IMR-90 (cell line): ENCODE data around the gene CPEB1. TPM values are rescaled to one million over a fixed set of nuclear protein-coding genes. Genes with fewer than 3 reads are reported as not detected.

Experiments used
- ATAC-seq: fragments of 200-7000 bp; cut with Tn5 transposase; 2 replicates; pipeline ENCODE4 v1.9.1; 2020; ENCODE audit warnings: low read depth, mild to moderate bottlenecking, moderate library complexity
- BruUV-seq: library from RNA; stranded (reverse); fragments of 400-500 nt; replicated peaks from 2 replicates; lab custom pipeline; 2021; lab: Mats Ljungman, UMichigan
- CTCF ChIA-PET: fragments of 300-600 bp; formaldehyde crosslinking; extraction: SDS; loops from one replicate; lab custom pipeline; 2021; ENCODE audit warnings: antibody characterized with exemption; lab: Yijun Ruan, JAX
- POLR2A ChIA-PET: fragments of 300-600 bp; sonication (Branson Sonifier 250); formaldehyde crosslinking; loops from one replicate; lab custom pipeline; 2022; ENCODE audit warnings: antibody characterized with exemption; ENCODE audit not compliant: unreplicated experiment; lab: Charles Lee
- DNase-seq: peaks from one replicate; pipeline ENCODE4 v3.0.0; 2013
- H2AFZ ChIP-seq: replicated peaks from 2 replicates; pipeline ENCODE3; 2013; ENCODE audit warnings: low read length, mild to moderate bottlenecking; ENCODE audit not compliant: poor library complexity
- H2AK5ac ChIP-seq: 2 replicates; pipeline ENCODE4 v1.6.1; 2013; ENCODE audit warnings: low read depth, low read length, inconsistent platforms
- H2AK9ac ChIP-seq: replicated peaks from 2 replicates; pipeline ENCODE3; 2013; ENCODE audit warnings: mild to moderate bottlenecking, low read depth, low read length, moderate library complexity; ENCODE audit not compliant: poor library complexity
- H2BK120ac ChIP-seq: 2 replicates; pipeline ENCODE4 v1.6.1; 2013; ENCODE audit warnings: low read depth, low read length, inconsistent platforms
- H2BK15ac ChIP-seq: 3 replicates; pipeline ENCODE4 v1.6.1; 2013; ENCODE audit warnings: low read depth, low read length, inconsistent platforms
- H2BK20ac ChIP-seq: 2 replicates; pipeline ENCODE4 v1.6.1; 2013; ENCODE audit warnings: low read depth, mild to moderate bottlenecking, inconsistent platforms, low read length, moderate library complexity
- H2BK5ac ChIP-seq: 2 replicates; pipeline ENCODE4 v1.6.1; 2013; ENCODE audit warnings: mild to moderate bottlenecking, low read depth, low read length, inconsistent platforms; ENCODE audit not compliant: poor library complexity, severe bottlenecking
- H3K14ac ChIP-seq: replicated peaks from 2 replicates; pipeline ENCODE4 v1.6.1; 2013; ENCODE audit warnings: low read depth, low read length, inconsistent platforms
- H3K18ac ChIP-seq: 2 replicates; pipeline ENCODE4 v1.6.1; 2013; ENCODE audit warnings: low read depth, low read length, control low read depth
- H3K23ac ChIP-seq: 2 replicates; pipeline ENCODE4 v1.6.1; 2013; ENCODE audit warnings: low read depth, low read length, inconsistent platforms
- H3K27ac ChIP-seq: 2 replicates; pipeline ENCODE4 v1.5.1; 2013; ENCODE audit warnings: mild to moderate bottlenecking, control low read depth, low read length; ENCODE audit not compliant: insufficient read depth
- H3K27me3 ChIP-seq: 2 replicates; pipeline ENCODE4 v1.6.1; 2013; ENCODE audit warnings: low read length; ENCODE audit not compliant: control insufficient read depth, insufficient read depth
- H3K36me3 ChIP-seq: 2 replicates; pipeline ENCODE4 v1.6.1; 2013; ENCODE audit warnings: low read length, mixed read lengths; ENCODE audit not compliant: control insufficient read depth, insufficient read depth
- H3K4ac ChIP-seq: 2 replicates; pipeline ENCODE4 v1.6.1; 2013; ENCODE audit warnings: low read depth, low read length, inconsistent platforms
- H3K4me1 ChIP-seq: 2 replicates; pipeline ENCODE4 v1.6.1; 2013; ENCODE audit warnings: low read length, mixed read lengths; ENCODE audit not compliant: control insufficient read depth, insufficient read depth
- H3K4me2 ChIP-seq: 2 replicates; pipeline ENCODE4 v1.6.1; 2013; ENCODE audit warnings: low read depth, mild to moderate bottlenecking, control low read depth, low read length, moderate library complexity
- H3K4me3 ChIP-seq: 2 replicates; pipeline ENCODE4 v1.5.1; 2013; ENCODE audit warnings: low read depth, mild to moderate bottlenecking, control low read depth, low read length, moderate library complexity; ENCODE audit not compliant: insufficient read depth
- H3K56ac ChIP-seq: 2 replicates; pipeline ENCODE4 v1.6.1; 2013; ENCODE audit warnings: low read length, inconsistent platforms; ENCODE audit not compliant: insufficient read depth; ENCODE audit errors: extremely low read depth
- H3K79me1 ChIP-seq, 2 experiments: 2 replicates each; pipeline ENCODE4 v1.6.1; 2013; ENCODE audit warnings: low read length in 2 of 2, inconsistent platforms in 1 of 2, low read depth in 1 of 2
- H3K9ac ChIP-seq: 2 replicates; pipeline ENCODE4 v1.6.1; 2013; ENCODE audit warnings: low read depth, low read length, control low read depth
- H3K9me1 ChIP-seq: 2 replicates; pipeline ENCODE4 v1.6.1; 2013; ENCODE audit warnings: low read length, inconsistent platforms; ENCODE audit not compliant: insufficient read depth
- H3K9me3 ChIP-seq: 2 replicates; pipeline ENCODE4 v1.6.1; 2013; ENCODE audit warnings: low read length; ENCODE audit not compliant: control insufficient read depth, insufficient read depth
- H4K20me1 ChIP-seq: 2 replicates; pipeline ENCODE4 v1.6.1; 2013; ENCODE audit warnings: low read length, inconsistent platforms; ENCODE audit not compliant: insufficient read depth
- H4K5ac ChIP-seq: 2 replicates; pipeline ENCODE4 v1.6.1; 2013; ENCODE audit warnings: mild to moderate bottlenecking, low read depth, low read length, control low read depth
- H4K8ac ChIP-seq, 2 experiments: 2 replicates each; pipeline ENCODE4 v1.6.1; 2013; ENCODE audit warnings: low read depth in 2 of 2, low read length in 2 of 2, control low read depth in 1 of 2, inconsistent platforms in 1 of 2
- H4K91ac ChIP-seq: 2 replicates; pipeline ENCODE4 v1.6.1; 2013; ENCODE audit warnings: low read depth, low read length, inconsistent platforms; ENCODE audit not compliant: insufficient read depth
- FOS ChIP-seq: fragments of 150-350 bp; IDR thresholded peaks from 2 replicates; pipeline ENCODE4 v1.6.1; 2016; ENCODE audit warnings: low read depth, low read length
- MAFK ChIP-seq: IDR thresholded peaks from 2 replicates; pipeline ENCODE4 v1.6.1; 2012; ENCODE audit warnings: low read depth, low read length, improper control_type of control experiment
- MAZ ChIP-seq: IDR thresholded peaks from 2 replicates; pipeline ENCODE4 v1.6.1; 2012; ENCODE audit warnings: low read depth, mild to moderate bottlenecking, low read length, improper control_type of control experiment, moderate library complexity, borderline replicate concordance
- MXI1 ChIP-seq: IDR thresholded peaks from 2 replicates; pipeline ENCODE4 v1.6.1; 2012; ENCODE audit warnings: low read depth, mild to moderate bottlenecking, low read length, moderate library complexity, borderline replicate concordance
- POLR2A ChIP-seq: IDR thresholded peaks from 2 replicates; pipeline ENCODE4 v1.6.1; 2012; ENCODE audit warnings: mild to moderate bottlenecking, low read depth, low read length
- RAD21 ChIP-seq: IDR thresholded peaks from 2 replicates; pipeline ENCODE4 v1.6.1; 2012; ENCODE audit warnings: low read length, improper control_type of control experiment
- RCOR1 ChIP-seq: IDR thresholded peaks from 2 replicates; pipeline ENCODE4 v1.6.1; 2012; ENCODE audit warnings: mild to moderate bottlenecking, low read length, improper control_type of control experiment; ENCODE audit not compliant: insufficient replicate concordance
- WGBS, 2 experiments: methylation state at CpG; one replicate each; pipeline versions ENCODE4 v1.1.5 to v1.1.7; 2013; ENCODE audit warnings: missing lambda C conversion rate in 2 of 2; ENCODE audit not compliant: insufficient read length in 1 of 2; ENCODE audit errors: extremely low coverage in 2 of 2; 5-methylcytosine and 5-hydroxymethylcytosine counted together
- dilution Hi-C: fragments of 300-500 bp; cut with HindIII; formaldehyde crosslinking; loops from one replicate; pipeline ENCODE4 v1.14.3; 2018; ENCODE audit warnings: low sequenced_read_pairs; ENCODE audit not compliant: unreplicated experiment
- in situ Hi-C: fragments of 300-500 bp; cut with MboI; formaldehyde crosslinking; loops from 3 replicates; pipeline ENCODE4 v1.14.3; 2019; ENCODE audit warnings: low sequenced_read_pairs, inconsistent platforms, mixed read lengths
- intact Hi-C: fragments of 100-400 bp; cut with micrococcal nuclease; formaldehyde crosslinking; loops from 2 replicates; pipeline ENCODE4 v1.10.0; 2022
- polyA plus RNA-seq, 3 experiments: library from polyadenylated mRNA; depleted of rRNA; stranded (reverse); fragments of >200 nt; gene quantifications; 2 replicates each; pipeline ENCODE4 v1.2.3, GENCODE V29; 2012; ENCODE audit warnings: low replicate concordance in 1 of 3
- total RNA-seq: library from RNA; depleted of rRNA; stranded (reverse); fragments of >200 nt; gene quantifications from 2 replicates; pipeline ENCODE4 v1.2.3, GENCODE V29; 2012
- TF ChIP-seq, protein P1 (sequence below): fragments of 150-350 bp; IDR thresholded peaks from 2 replicates; pipeline ENCODE4 v1.6.1; 2016; ENCODE audit warnings: low read depth, mild to moderate bottlenecking, low read length, moderate library complexity, borderline replicate concordance
- TF ChIP-seq, protein P2 (sequence below): fragments of 150-350 bp; IDR thresholded peaks from 2 replicates; pipeline ENCODE4 v1.6.1; 2017; ENCODE audit warnings: mild to moderate bottlenecking, antibody characterized with exemption, low read length, low read depth

Gene CPEB1
- total and polyA plus RNA-seq, 2 of the 4 experiments (the other 2 are of a cell fraction): 8.9 to 12.5 TPM

DNA sequence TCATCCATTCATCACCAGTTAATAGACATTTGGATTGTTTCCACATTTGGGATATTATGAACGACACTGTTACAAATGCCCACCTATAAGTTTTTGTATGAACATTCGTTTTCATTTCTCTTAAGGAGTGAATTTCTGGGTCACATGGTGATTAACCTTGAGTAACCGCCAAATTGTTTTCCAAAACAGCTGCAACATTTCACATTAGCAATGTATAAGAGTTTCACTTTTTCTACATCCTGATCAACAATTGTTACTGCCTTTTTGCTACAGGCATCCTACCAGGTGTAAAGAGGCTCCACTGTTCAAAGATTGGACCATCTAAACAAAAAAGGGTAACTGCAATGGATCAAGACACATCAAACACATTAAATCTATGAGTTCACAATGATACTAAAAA is 52.0 kb downstream of the CPEB1 start:
- H3K4me1 ChIP-seq: no peaks in the 10 kb centered on the region
- no peak overlapping the region for H3K4me2 ChIP-seq
- no peaks in the 10 kb centered on the region for H3K9me1 ChIP-seq
- CTCF ChIA-PET: interaction anchor here (1.4 kb wide), 1 partner anchor 10 kb away, joined by 3 read pairs; no protein-coding TSS in a partner anchor
- no peaks in the 10 kb centered on the region for H3K36me3 ChIP-seq
- H3K79me1 ChIP-seq: no peaks in the 10 kb centered on the region
- intact Hi-C loops (no loop called here), in situ Hi-C loops (no loop called here), dilution Hi-C loops (no loop called here)
- H3K14ac ChIP-seq: no peak overlapping the region
- H2BK120ac ChIP-seq: no peak overlapping the region
- H4K91ac ChIP-seq: no peak overlapping the region
- POLR2A ChIA-PET: no interaction called here
- no peak overlapping the region for H2AK5ac ChIP-seq
- H3K4me3 ChIP-seq: no peak overlapping the region
- no peak overlapping the region for H2AK9ac ChIP-seq
- H2BK20ac ChIP-seq: no peak overlapping the region
- TF ChIP-seq RCOR1 (no peak), MXI1 (no peak), POLR2A (no peak), MAZ (no peak), RAD21 (no peak), MAFK (no peak), FOS (no peak)
- TF ChIP-seq, protein P1, sequence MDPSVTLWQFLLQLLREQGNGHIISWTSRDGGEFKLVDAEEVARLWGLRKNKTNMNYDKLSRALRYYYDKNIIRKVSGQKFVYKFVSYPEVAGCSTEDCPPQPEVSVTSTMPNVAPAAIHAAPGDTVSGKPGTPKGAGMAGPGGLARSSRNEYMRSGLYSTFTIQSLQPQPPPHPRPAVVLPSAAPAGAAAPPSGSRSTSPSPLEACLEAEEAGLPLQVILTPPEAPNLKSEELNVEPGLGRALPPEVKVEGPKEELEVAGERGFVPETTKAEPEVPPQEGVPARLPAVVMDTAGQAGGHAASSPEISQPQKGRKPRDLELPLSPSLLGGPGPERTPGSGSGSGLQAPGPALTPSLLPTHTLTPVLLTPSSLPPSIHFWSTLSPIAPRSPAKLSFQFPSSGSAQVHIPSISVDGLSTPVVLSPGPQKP: no peak
- TF ChIP-seq, protein P2, sequence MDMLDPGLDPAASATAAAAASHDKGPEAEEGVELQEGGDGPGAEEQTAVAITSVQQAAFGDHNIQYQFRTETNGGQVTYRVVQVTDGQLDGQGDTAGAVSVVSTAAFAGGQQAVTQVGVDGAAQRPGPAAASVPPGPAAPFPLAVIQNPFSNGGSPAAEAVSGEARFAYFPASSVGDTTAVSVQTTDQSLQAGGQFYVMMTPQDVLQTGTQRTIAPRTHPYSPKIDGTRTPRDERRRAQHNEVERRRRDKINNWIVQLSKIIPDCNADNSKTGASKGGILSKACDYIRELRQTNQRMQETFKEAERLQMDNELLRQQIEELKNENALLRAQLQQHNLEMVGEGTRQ: no peak
- H3K23ac ChIP-seq: no peak overlapping the region
- no peak overlapping the region for H3K18ac ChIP-seq
- no peak overlapping the region for H4K8ac ChIP-seq
- H2BK15ac ChIP-seq: no peak overlapping the region
- no peak for ATAC-seq
- no peak overlapping the region for H2AFZ ChIP-seq
- no peak overlapping the region for H3K56ac ChIP-seq
- no peak for DNase-seq
- H3K4ac ChIP-seq: no peak overlapping the region
- BruUV-seq: no TSS peak
- no peak overlapping the region for H3K9ac ChIP-seq
- no CpG with 5 or more reads among the region's 3 CpGs for WGBS, 2 experiments
- no peaks in the 10 kb centered on the region for H4K20me1 ChIP-seq
- peaks cover 2% of the 10 kb centered on the region for H3K27me3 ChIP-seq
- no peaks in the 10 kb centered on the region for H3K9me3 ChIP-seq
- no peak overlapping the region for H2BK5ac ChIP-seq
- H3K27ac ChIP-seq: no peak overlapping the region
- H4K5ac ChIP-seq: no peak overlapping the region
